Measurements from ENCODE around the gene ASXL1.

DNA sequence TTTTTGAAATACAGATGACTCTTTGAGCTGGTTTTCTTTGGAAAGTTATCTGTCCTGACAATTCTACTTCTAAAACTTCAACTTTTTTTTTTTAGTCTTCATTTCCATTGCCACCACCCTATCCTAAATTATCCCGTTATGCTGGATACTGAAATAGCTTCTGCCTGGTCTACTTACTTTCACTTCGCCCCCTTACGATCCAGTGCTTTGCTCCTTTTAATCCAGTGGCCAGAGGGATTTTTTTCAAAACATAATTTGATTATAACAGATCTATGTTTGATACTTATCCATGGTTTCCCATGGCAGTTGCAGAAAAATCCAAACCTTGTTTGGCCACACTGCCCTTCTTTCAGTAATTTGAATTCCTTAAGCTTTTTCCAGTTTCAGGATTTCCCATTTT lies 27.4 kb downstream of the ASXL1 start:
- TF ChIP-seq, protein P1, sequence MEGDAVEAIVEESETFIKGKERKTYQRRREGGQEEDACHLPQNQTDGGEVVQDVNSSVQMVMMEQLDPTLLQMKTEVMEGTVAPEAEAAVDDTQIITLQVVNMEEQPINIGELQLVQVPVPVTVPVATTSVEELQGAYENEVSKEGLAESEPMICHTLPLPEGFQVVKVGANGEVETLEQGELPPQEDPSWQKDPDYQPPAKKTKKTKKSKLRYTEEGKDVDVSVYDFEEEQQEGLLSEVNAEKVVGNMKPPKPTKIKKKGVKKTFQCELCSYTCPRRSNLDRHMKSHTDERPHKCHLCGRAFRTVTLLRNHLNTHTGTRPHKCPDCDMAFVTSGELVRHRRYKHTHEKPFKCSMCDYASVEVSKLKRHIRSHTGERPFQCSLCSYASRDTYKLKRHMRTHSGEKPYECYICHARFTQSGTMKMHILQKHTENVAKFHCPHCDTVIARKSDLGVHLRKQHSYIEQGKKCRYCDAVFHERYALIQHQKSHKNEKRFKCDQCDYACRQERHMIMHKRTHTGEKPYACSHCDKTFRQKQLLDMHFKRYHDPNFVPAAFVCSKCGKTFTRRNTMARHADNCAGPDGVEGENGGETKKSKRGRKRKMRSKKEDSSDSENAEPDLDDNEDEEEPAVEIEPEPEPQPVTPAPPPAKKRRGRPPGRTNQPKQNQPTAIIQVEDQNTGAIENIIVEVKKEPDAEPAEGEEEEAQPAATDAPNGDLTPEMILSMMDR (IDR thresholded peaks at IDR 0.05; ENCODE audit: low read length): no peak
- no peak for TF ChIP-seq EZH2 (IDR thresholded peaks at IDR 0.05; ENCODE audit: borderline replicate concordance, low read length)
